Coronary artery (tissue), 2 donors: ENCODE data around the gene FBXO15.

Source experiments
- DNase-seq: peaks from one replicate; pipeline ENCODE4 v3.0.0-alpha.2; 2017; ENCODE audit warnings: low spot score
- H3K27ac ChIP-seq, 2 donors: fragments of 200-600 bp; sonication (generic); one replicate each; pipeline ENCODE4 v1.5.1; 2016 to 2019
- H3K4me3 ChIP-seq: fragments of 200-600 bp; sonication (generic); 2 replicates; pipeline ENCODE4 v1.5.1; 2016; ENCODE audit warnings: mild to moderate bottlenecking, moderate library complexity
- TF ChIP-seq, protein P1 (sequence below): fragments of 200-600 bp; sonication (generic); IDR thresholded peaks from one replicate; pipeline ENCODE4 v1.5.1; 2019; ENCODE audit warnings: antibody characterized with exemption

Gene FBXO15

GRCh38 chr18:74147779-74148542 is at the start of gene FBXO15, which contains the start of gene TIMM21:
FBXO15 (minus strand) TSS chr18:74147834; CDS start chr18:74147785, 49 bp downstream.
TIMM21 (plus strand) TSS chr18:74148523; CDS start chr18:74148809, 286 bp downstream.
- peak; percentile 97 for DNase-seq
- TF ChIP-seq, protein P1, sequence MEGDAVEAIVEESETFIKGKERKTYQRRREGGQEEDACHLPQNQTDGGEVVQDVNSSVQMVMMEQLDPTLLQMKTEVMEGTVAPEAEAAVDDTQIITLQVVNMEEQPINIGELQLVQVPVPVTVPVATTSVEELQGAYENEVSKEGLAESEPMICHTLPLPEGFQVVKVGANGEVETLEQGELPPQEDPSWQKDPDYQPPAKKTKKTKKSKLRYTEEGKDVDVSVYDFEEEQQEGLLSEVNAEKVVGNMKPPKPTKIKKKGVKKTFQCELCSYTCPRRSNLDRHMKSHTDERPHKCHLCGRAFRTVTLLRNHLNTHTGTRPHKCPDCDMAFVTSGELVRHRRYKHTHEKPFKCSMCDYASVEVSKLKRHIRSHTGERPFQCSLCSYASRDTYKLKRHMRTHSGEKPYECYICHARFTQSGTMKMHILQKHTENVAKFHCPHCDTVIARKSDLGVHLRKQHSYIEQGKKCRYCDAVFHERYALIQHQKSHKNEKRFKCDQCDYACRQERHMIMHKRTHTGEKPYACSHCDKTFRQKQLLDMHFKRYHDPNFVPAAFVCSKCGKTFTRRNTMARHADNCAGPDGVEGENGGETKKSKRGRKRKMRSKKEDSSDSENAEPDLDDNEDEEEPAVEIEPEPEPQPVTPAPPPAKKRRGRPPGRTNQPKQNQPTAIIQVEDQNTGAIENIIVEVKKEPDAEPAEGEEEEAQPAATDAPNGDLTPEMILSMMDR = no peak
- peak within 1 kb of the TSS; percentile 84 for H3K4me3 ChIP-seq
- peak within 1 kb of the TSS; percentile 91 to 92 for H3K27ac ChIP-seq

DNA sequence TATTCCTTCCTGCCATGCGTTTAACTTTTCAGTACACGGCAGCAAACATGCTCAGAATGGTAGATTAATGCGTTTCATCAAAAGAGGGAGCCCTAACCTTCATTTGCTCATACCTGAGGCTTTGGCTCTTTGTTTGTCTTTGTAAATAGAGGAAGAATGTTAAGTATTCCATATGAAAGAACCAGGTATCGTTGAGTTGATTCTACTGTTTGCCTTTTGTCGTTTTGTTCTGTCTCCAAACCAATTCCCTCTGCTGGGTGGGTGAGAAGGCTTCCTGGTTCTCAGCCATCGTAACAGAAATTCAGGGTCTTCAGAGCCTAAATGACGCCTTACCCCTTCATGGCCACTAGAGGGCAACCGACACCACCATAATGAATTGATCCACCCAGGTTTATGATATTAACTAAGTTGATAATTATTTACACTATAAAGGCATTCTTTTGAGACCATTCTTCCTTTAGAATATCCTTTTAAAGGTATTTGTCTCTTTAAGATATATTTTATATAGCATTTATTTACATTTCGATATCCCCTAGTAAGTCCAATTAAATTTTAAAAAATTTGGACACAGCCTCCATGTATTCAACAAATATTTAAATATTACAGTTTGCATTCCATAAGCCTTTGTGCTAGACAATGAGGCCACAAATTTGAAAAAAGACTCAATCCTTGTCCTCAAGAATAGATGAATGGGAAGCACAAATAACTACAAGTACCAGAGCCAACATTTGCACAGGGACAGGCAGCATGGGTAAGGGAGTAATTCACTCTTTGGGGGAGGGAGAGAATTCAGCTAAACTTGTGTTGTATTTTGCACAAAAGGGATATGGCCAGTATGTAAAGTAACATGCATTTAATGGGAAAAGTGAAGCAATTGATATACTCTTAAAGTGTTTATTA is 48.8 kb upstream of the FBXO15 start:
- peak overlapping the region; percentile 42 for H3K4me3 ChIP-seq
- no peak for DNase-seq

GRCh38 chr18:74194691-74195090 is 47.1 kb upstream of the FBXO15 start:
- no peak for DNase-seq
- no peak overlapping the region for H3K4me3 ChIP-seq
- H3K27ac ChIP-seq = no peak overlapping the region
- TF ChIP-seq, protein P1 = no peak

More for the DNA sequence above, 48.8 kb upstream of the FBXO15 start:
- TF ChIP-seq, protein P1 = peak; percentile 73
- no peak overlapping the region for H3K27ac ChIP-seq

GRCh38 chr18:74191577-74191976 is 43.9 kb upstream of the FBXO15 start:
- DNase-seq = no peak
- H3K4me3 ChIP-seq = no peak overlapping the region
- no peak overlapping the region for H3K27ac ChIP-seq
- TF ChIP-seq, protein P1 = no peak

DNA sequence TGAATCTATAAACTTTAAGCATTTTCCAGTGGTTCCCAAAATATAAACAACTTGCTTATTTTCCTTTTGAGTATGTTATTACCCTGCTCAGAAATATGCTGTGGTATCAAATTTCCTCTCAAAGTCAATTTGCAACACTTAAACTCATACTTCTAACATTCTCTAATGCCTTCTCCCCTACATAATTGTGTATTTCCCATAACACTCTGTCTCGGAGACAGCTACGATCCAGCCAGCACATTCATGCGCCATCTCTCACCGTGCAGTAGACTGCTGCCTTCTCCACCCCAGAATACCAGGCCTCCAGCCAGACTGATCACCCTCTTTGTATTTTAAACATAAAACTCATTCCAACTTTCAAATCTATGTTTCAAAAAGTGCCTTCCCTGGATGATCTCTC is 42.5 kb upstream of the FBXO15 start:
- no peak for DNase-seq
- TF ChIP-seq, protein P1 = no peak
- H3K27ac ChIP-seq = no peak overlapping the region
- no peak overlapping the region for H3K4me3 ChIP-seq

- TF ChIP-seq, protein P1 = no peak
- DNase-seq = no peak
- H3K27ac ChIP-seq = no peak overlapping the region
- no peak overlapping the region for H3K4me3 ChIP-seq
Observed at GRCh38 chr18:74186661-74187060, 39.0 kb upstream of the FBXO15 start.
